ENCODE measurements around the gene SUPT20H. TPM values are rescaled to one million over a fixed set of nuclear protein-coding genes. Genes with fewer than 3 reads are reported as not detected.

Gene SUPT20H
- total RNA-seq, 4 donors from 2014 or later, result 24.7 to 50.9 (median 40.6) TPM

GRCh38 chr13:36992362-36992761 lies 67.1 kb downstream of the SUPT20H start:
- no peak overlapping the region for H3K4me3 ChIP-seq
- no peak for DNase-seq (ENCODE audit: low spot score in 2 of 2)
- H3K9me3 ChIP-seq, result no peaks in the 10 kb centered on the region
- H3K27ac ChIP-seq, result no peak overlapping the region
- no peak for TF ChIP-seq EP300 (IDR thresholded peaks at IDR 0.05)
- no peak for TF ChIP-seq CTCF (IDR thresholded peaks at IDR 0.05)
- no peak for TF ChIP-seq POLR2A (IDR thresholded peaks at IDR 0.05)
- H3K27me3 ChIP-seq, result no peaks in the 10 kb centered on the region
- H3K4me1 ChIP-seq, result peaks cover 0 to 26% (median 0%) of the 10 kb centered on the region in 4 donors
- WGBS, 2 donors, result 89 to 90% methylated on average over 4 of the region's 4 CpGs
- H3K36me3 ChIP-seq, result peaks cover 2 to 74% (median 18%) of the 10 kb centered on the region in 3 donors

GRCh38 chr13:36986462-36987240 lies 72.8 kb downstream of the SUPT20H start:
- 87 to 94% methylated on average over 2 of the region's 2 CpGs for WGBS, 2 donors
- no peak overlapping the region for H3K4me3 ChIP-seq
- TF ChIP-seq CTCF (IDR thresholded peaks at IDR 0.05) (no peak), POLR2A (IDR thresholded peaks at IDR 0.05) (no peak), EP300 (IDR thresholded peaks at IDR 0.05) (no peak)

GRCh38 chr13:36981156-36981743 lies 78.2 kb downstream of the SUPT20H start:
- no peak overlapping the region for H3K27ac ChIP-seq
- TF ChIP-seq CTCF (IDR thresholded peaks at IDR 0.05) (peak; percentile 23 to 64 (median 34)), EP300 (IDR thresholded peaks at IDR 0.05) (no peak), POLR2A (IDR thresholded peaks at IDR 0.05) (no peak)
- WGBS, 2 donors, result 28 to 29% methylated on average over 6 of the region's 6 CpGs
- no peaks in the 10 kb centered on the region for H3K9me3 ChIP-seq
- H3K4me3 ChIP-seq, result no peak overlapping the region
- H3K4me1 ChIP-seq, result no peaks in the 10 kb centered on the region
- H3K27me3 ChIP-seq, result no peaks in the 10 kb centered on the region
- peaks cover 0 to 81% (median 11%) of the 10 kb centered on the region in 3 donors for H3K36me3 ChIP-seq
- DNase-seq (ENCODE audit: low spot score in 2 of 2), result no peak

More at GRCh38 chr13:36986462-36987240, 72.8 kb downstream of the SUPT20H start:
- Histone ChIP-seq H3K27me3 (no peaks in the 10 kb centered on the region), H3K9me3 (no peaks in the 10 kb centered on the region), H3K27ac (no peak overlapping the region), H3K4me1 (no peaks in the 10 kb centered on the region), H3K36me3 (peaks cover 0 to 92% (median 21%) of the 10 kb centered on the region in 3 donors)
- DNase-seq (ENCODE audit: low spot score in 2 of 2), result no peak

GRCh38 chr13:36979361-36980050 lies 80.0 kb downstream of the SUPT20H start:
- WGBS, 2 donors, result 76% methylated on average over 7 of the region's 7 CpGs
- H3K9me3 ChIP-seq, result peaks cover 0 to 12% (median 0%) of the 10 kb centered on the region in 4 donors
- no peaks in the 10 kb centered on the region for H3K27me3 ChIP-seq
- no peak for DNase-seq (ENCODE audit: low spot score in 2 of 2)
- H3K4me1 ChIP-seq, result no peaks in the 10 kb centered on the region
- TF ChIP-seq EP300 (IDR thresholded peaks at IDR 0.05) (no peak), CTCF (IDR thresholded peaks at IDR 0.05) (no peak), POLR2A (IDR thresholded peaks at IDR 0.05) (no peak)
- no peak overlapping the region for H3K4me3 ChIP-seq
- no peak overlapping the region for H3K27ac ChIP-seq
- H3K36me3 ChIP-seq, result peaks cover 0 to 84% (median 0%) of the 10 kb centered on the region in 3 donors

Data from tibial nerve (tissue), 4 donors.